ENCODE data around the gene DLG2.

DNA sequence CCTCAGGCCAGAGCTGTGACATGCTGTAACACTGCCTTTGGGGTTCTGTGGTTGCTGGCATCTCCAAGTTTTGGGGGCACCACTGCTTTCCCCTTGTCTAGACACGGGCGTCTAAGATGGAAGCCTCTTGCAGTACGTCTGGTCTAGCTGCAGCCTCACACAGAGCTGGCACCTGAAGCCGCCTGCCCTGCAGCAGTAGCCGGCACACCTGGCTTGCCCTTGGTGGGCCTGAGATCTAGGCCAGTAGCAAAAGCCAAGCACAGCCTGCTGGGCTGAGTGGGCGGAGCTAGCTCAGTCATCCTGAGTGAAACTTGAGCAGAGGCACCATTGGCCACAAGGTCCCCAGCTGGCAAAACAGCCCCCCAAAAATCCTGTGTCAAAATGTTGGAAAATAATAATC is 154.2 kb downstream of the DLG2 start:
- TF ChIP-seq CTCF (IDR thresholded peaks at IDR 0.05; ENCODE audit: low read depth, low read length) (no peak), EZH2phosphoT487 (IDR thresholded peaks at IDR 0.05; ENCODE audit: low read depth) (no peak)
